Left lung (tissue), 10 donors: ENCODE measurements around the gene PFKFB3. TPM values are rescaled to one million over a fixed set of nuclear protein-coding genes. Genes with fewer than 3 reads are reported as not detected.

Experiments used
- ATAC-seq: fragments of 200-7000 bp; cut with Tn5 transposase; one replicate; pipeline ENCODE4 v1.9.1; 2020; ENCODE audit warnings: moderate library complexity
- DNase-seq, 4 donors: peaks; one replicate each; pipeline ENCODE4 v3.0.0-alpha.2; 2013 to 2020
- H3K27ac ChIP-seq, 2 donors: fragments of 200-600 bp; sonication (generic) in 1 of 2; one replicate each; pipeline versions ENCODE4 v1.5.0 to v1.8.0; 2020 to 2021
- H3K27me3 ChIP-seq, 2 donors: fragments of 200-600 bp; sonication (generic) in 1 of 2; one replicate each; pipeline versions ENCODE4 v1.5.0 to v1.8.0; 2020 to 2021
- H3K36me3 ChIP-seq, 2 donors: fragments of 200-600 bp; sonication (generic) in 1 of 2; one replicate each; pipeline versions ENCODE4 v1.5.0 to v1.8.0; 2020 to 2021
- H3K4me1 ChIP-seq, 2 donors: fragments of 200-600 bp; one replicate each; pipeline ENCODE4 v1.8.0; 2021
- H3K4me3 ChIP-seq, 2 donors: fragments of 200-600 bp; sonication (generic) in 1 of 2; one replicate each; pipeline versions ENCODE4 v1.5.0 to v1.8.0; 2020 to 2021; ENCODE audit warnings: mild to moderate bottlenecking in 1 of 2
- H3K9me3 ChIP-seq, 2 donors: fragments of 200-600 bp; sonication (generic) in 1 of 2; one replicate each; pipeline versions ENCODE4 v1.5.0 to v1.8.0; 2020 to 2021
- intact Hi-C, 2 donors: fragments of 100-400 bp; cut with DNase I; formaldehyde crosslinking; loops; one replicate each; pipeline versions ENCODE4 v1.11.2 to v1.14.2; 2022
- polyA plus RNA-seq, 6 donors: library from polyadenylated mRNA; unstranded; fragments of 120-200 nt; gene quantifications; one replicate each; pipeline ENCODE4 v1.2.1, GENCODE V29; 2013; ENCODE audit not compliant: insufficient read length in 6 of 6
- total RNA-seq, 2 donors: library from RNA; stranded (reverse); fragmentation: NEBNext Ultra II Directional; extraction: Animal tissue kit (Norgen Biotek cat#: 25700); gene quantifications; one replicate each; pipeline ENCODE4 v1.2.1, GENCODE V29; 2021
- TF ChIP-seq, protein P1 (sequence below), 2 donors: fragments of 200-600 bp; sonication (generic) in 1 of 2; IDR thresholded peaks; one replicate each; pipeline versions ENCODE4 v1.5.0 to v1.8.0; 2021; ENCODE audit warnings: antibody characterized with exemption in 2 of 2
- donor health status: DM: no; HTN: yes; CAD: no.
- donor health status: DM: no; HTN: no; CAD: no.

PFKFB3 gene
- total and polyA plus RNA-seq, 8 donors = 15.3 to 120 (median 22.5) TPM

DNA sequence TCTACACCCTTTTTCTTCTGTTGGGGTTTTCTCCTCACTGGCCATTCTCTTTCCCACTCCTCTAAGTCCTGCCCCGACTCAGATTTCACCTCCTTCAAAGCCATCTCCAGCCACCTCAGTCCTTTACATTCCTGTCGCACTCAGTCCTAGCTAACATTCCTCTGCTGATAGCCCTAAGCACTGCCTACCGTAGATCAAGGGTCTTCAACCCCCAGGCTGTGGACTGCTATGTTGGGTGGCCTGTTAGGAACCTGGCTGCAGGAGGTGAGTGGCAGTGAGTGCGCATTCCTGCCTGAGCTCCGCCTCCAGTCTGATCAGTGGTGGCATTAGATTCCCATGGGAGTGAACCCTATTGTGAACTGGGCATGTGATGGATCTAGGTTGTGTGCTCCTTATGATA is 11.2 kb downstream of the PFKFB3 start:
- ATAC-seq (no peak), DNase-seq (no peak)
- H3K27ac ChIP-seq = no peak overlapping the region
- H3K4me1 ChIP-seq = peaks cover 0 to 32% of the 10 kb centered on the region in 2 donors
- intact Hi-C loops = no loop called here
- H3K36me3 ChIP-seq = peaks cover 0 to 87% of the 10 kb centered on the region in 2 donors
- no peaks in the 10 kb centered on the region for H3K27me3 ChIP-seq
- TF ChIP-seq, protein P1, sequence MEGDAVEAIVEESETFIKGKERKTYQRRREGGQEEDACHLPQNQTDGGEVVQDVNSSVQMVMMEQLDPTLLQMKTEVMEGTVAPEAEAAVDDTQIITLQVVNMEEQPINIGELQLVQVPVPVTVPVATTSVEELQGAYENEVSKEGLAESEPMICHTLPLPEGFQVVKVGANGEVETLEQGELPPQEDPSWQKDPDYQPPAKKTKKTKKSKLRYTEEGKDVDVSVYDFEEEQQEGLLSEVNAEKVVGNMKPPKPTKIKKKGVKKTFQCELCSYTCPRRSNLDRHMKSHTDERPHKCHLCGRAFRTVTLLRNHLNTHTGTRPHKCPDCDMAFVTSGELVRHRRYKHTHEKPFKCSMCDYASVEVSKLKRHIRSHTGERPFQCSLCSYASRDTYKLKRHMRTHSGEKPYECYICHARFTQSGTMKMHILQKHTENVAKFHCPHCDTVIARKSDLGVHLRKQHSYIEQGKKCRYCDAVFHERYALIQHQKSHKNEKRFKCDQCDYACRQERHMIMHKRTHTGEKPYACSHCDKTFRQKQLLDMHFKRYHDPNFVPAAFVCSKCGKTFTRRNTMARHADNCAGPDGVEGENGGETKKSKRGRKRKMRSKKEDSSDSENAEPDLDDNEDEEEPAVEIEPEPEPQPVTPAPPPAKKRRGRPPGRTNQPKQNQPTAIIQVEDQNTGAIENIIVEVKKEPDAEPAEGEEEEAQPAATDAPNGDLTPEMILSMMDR (IDR thresholded peaks at IDR 0.05) = no peak
- H3K4me3 ChIP-seq = no peak overlapping the region
- no peaks in the 10 kb centered on the region for H3K9me3 ChIP-seq

DNA sequence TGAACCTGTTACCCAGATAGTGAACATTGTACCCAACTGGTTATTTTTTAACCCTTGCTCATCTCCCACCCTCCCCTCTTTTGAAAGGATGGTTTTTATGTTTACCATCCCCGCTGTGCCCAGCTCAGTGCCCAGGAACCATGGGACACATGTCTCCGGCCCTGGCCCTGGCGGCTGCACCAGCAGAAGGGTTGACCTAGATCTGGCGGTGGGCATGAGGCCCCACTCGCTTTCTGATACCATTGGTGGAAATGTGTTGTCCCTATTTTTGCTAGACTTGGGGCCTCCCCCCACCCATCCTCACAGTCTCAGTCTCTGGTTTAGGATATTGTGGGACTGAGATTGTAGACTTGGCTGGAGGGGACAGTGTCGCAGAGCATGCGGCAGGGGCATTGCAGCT is 11.9 kb downstream of the PFKFB3 start:
- H3K27ac ChIP-seq = no peak overlapping the region
- no peaks in the 10 kb centered on the region for H3K27me3 ChIP-seq
- H3K36me3 ChIP-seq = peaks cover 0 to 88% of the 10 kb centered on the region in 2 donors
- intact Hi-C loops = no loop called here
- H3K4me3 ChIP-seq = no peak overlapping the region
- ATAC-seq (no peak), DNase-seq (no peak)
- no peaks in the 10 kb centered on the region for H3K9me3 ChIP-seq
- H3K4me1 ChIP-seq = peaks cover 0 to 25% of the 10 kb centered on the region in 2 donors
- TF ChIP-seq, protein P1 (IDR thresholded peaks at IDR 0.05) = no peak

DNA sequence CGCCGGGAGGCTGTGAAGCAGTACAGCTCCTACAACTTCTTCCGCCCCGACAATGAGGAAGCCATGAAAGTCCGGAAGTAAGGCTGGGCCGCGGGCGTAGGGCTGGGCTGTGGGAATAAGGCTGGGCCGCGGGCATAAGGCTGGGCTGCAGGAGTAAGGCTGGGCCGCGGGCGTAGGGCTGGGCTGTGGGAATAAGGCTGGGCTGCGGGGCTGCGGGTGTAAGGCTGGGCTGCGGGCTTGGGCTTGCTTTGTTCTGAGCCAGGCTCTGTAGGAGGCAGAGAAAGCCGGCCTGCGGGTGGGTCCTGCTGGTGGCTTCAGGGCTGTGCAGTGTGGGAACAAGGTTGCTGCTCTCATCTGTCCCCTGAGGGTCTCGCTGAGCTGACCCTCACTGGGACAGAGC is 12.5 kb downstream of the PFKFB3 start:
- TF ChIP-seq, protein P1 (IDR thresholded peaks at IDR 0.05) = no peak
- Histone ChIP-seq H3K36me3 (peaks cover 0 to 93% of the 10 kb centered on the region in 2 donors), H3K9me3 (no peaks in the 10 kb centered on the region), H3K4me3 (no peak overlapping the region), H3K27ac (no peak overlapping the region), H3K4me1 (peaks cover 0 to 24% of the 10 kb centered on the region in 2 donors), H3K27me3 (no peaks in the 10 kb centered on the region)
- DNase-seq (no peak), ATAC-seq (no peak)
- intact Hi-C loops = no loop called here

GRCh38 chr10:6215683-6216484 is 13.2 kb downstream of the PFKFB3 start:
- DNase-seq = no peak
- H3K9me3 ChIP-seq = no peaks in the 10 kb centered on the region
- TF ChIP-seq, protein P1 (IDR thresholded peaks at IDR 0.05) = no peak
- peaks cover 0 to 23% of the 10 kb centered on the region in 2 donors for H3K4me1 ChIP-seq
- H3K4me3 ChIP-seq = no peak overlapping the region
- H3K27ac ChIP-seq = no peak overlapping the region
- H3K27me3 ChIP-seq = no peaks in the 10 kb centered on the region
- intact Hi-C loops = no loop called here
- no peak for ATAC-seq
- peaks cover 0 to 100% of the 10 kb centered on the region in 2 donors for H3K36me3 ChIP-seq

DNA sequence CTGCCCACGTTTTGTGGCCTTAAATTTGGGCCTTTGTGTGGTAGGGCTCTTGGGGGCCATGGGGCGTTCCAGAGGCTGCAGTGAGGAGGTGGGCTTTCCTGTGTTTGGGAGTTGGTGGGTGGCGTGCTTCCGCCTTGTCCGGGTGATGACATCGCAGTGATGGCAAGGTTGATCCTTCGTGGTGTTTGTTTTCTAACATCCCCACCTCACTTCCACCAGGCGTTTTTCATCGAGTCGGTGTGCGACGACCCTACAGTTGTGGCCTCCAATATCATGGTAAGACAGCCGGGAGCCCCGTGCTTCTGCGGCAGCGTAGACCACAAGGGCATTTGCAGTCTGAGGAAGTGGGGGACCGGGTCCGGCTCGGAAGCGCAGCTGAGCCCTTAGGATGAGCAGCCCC is 14.2 kb downstream of the PFKFB3 start:
- peaks cover 0 to 13% of the 10 kb centered on the region in 2 donors for H3K4me1 ChIP-seq
- H3K9me3 ChIP-seq = no peaks in the 10 kb centered on the region
- intact Hi-C loops = no loop called here
- no peak for DNase-seq
- no peaks in the 10 kb centered on the region for H3K27me3 ChIP-seq
- H3K4me3 ChIP-seq = no peak overlapping the region
- peaks cover 0 to 100% of the 10 kb centered on the region in 2 donors for H3K36me3 ChIP-seq
- ATAC-seq = no peak
- TF ChIP-seq, protein P1 (IDR thresholded peaks at IDR 0.05) = no peak
- H3K27ac ChIP-seq = no peak overlapping the region
